Natural killer cell (primary cell): Measurements from ENCODE around the gene PAK5. TPM values are rescaled to one million over a fixed set of nuclear protein-coding genes. Genes with fewer than 3 reads are reported as not detected.

ENCODE experiments used
- ATAC-seq, 3 donors: fragments of 150-1000 bp in 2 of 3; fragments of 200-7000 bp in 1 of 3; cut with Tn5 transposase; 1 replicate in 1 of 3; 2 replicates in 2 of 3; pipeline ENCODE4 v1.10.0; 2021; ENCODE audit warnings: mild to moderate bottlenecking in 2 of 3, moderate library complexity in 2 of 3
- DNase-seq, 2 donors: peaks; one replicate each; pipeline versions ENCODE4 v3.0.0 to v3.0.0-alpha.2; 2013 to 2021; ENCODE audit warnings: mixed read lengths in 1 of 2
- H3K27ac ChIP-seq: one replicate; pipeline ENCODE4 v1.5.1; 2013; ENCODE audit warnings: mild to moderate bottlenecking, low read length
- H3K27me3 ChIP-seq: one replicate; pipeline ENCODE4 v1.6.1; 2013; ENCODE audit warnings: low read length; ENCODE audit not compliant: control insufficient read depth, insufficient read depth
- H3K36me3 ChIP-seq: one replicate; pipeline ENCODE4 v1.6.1; 2013; ENCODE audit warnings: low read length; ENCODE audit not compliant: control insufficient read depth, insufficient read depth
- H3K4me1 ChIP-seq: one replicate; pipeline ENCODE4 v1.6.1; 2013; ENCODE audit warnings: low read length; ENCODE audit not compliant: control insufficient read depth, insufficient read depth
- H3K4me3 ChIP-seq: one replicate; pipeline ENCODE4 v1.5.1; 2013; ENCODE audit warnings: low read length
- H3K9me3 ChIP-seq: one replicate; pipeline ENCODE4 v1.6.1; 2013; ENCODE audit warnings: low read length; ENCODE audit not compliant: control insufficient read depth, insufficient read depth
- H3K27ac Mint-ChIP-seq, 2 donors: one replicate each; pipeline ENCODE4 v1.8.0; 2022; ENCODE audit warnings: mild to moderate bottlenecking in 2 of 2, mixed read lengths in 2 of 2, moderate library complexity in 1 of 2
- H3K27me3 Mint-ChIP-seq, 2 donors: one replicate each; pipeline ENCODE4 v1.8.0; 2022; ENCODE audit warnings: low read depth in 2 of 2, mixed read lengths in 2 of 2
- H3K36me3 Mint-ChIP-seq: one replicate; pipeline ENCODE4 v1.8.0; 2022; ENCODE audit warnings: mixed read lengths
- H3K4me1 Mint-ChIP-seq, 2 donors: one replicate each; pipeline ENCODE4 v1.8.0; 2022; ENCODE audit warnings: mixed read lengths in 2 of 2
- H3K4me3 Mint-ChIP-seq: one replicate; pipeline ENCODE4 v1.8.0; 2022; ENCODE audit warnings: mild to moderate bottlenecking, moderate library complexity, mixed read lengths
- H3K9me3 Mint-ChIP-seq, 2 donors: one replicate each; pipeline ENCODE4 v1.8.0; 2022; ENCODE audit warnings: mixed read lengths in 2 of 2
- WGBS: methylation state at CpG from one replicate; pipeline ENCODE4 v1.1.7; 2013; ENCODE audit warnings: missing lambda C conversion rate; ENCODE audit not compliant: insufficient coverage; 5-methylcytosine and 5-hydroxymethylcytosine counted together
- intact Hi-C: fragments of 100-400 bp; cut with micrococcal nuclease; formaldehyde crosslinking; loops from one replicate; pipeline ENCODE4 v1.14.2; 2022
- total RNA-seq, 4 donors: library from RNA; stranded (reverse); fragments of 120-200 nt in 1 of 4; gene quantifications; one replicate each; pipeline versions ENCODE4 v1.2.3 to v1.2.4, GENCODE V29; 2013 to 2022
- TF ChIP-seq, protein P1 (sequence below): fragments of 200-600 bp; IDR thresholded peaks from one replicate; pipeline ENCODE4 v1.8.0; 2022; ENCODE audit warnings: antibody characterized with exemption

PAK5 gene
- total RNA-seq, 3 donors from 2014 or later (not counting 1 experiment from before 2014, with no cell fraction given): not detected

- peaks cover 0 to 6% of the 10 kb centered on the region in 2 donors for H3K27me3 Mint-ChIP-seq
- no peaks in the 10 kb centered on the region for H3K4me1 ChIP-seq
- H3K36me3 ChIP-seq: no peaks in the 10 kb centered on the region
- no peak overlapping the region for H3K27ac Mint-ChIP-seq
- TF ChIP-seq, protein P1, sequence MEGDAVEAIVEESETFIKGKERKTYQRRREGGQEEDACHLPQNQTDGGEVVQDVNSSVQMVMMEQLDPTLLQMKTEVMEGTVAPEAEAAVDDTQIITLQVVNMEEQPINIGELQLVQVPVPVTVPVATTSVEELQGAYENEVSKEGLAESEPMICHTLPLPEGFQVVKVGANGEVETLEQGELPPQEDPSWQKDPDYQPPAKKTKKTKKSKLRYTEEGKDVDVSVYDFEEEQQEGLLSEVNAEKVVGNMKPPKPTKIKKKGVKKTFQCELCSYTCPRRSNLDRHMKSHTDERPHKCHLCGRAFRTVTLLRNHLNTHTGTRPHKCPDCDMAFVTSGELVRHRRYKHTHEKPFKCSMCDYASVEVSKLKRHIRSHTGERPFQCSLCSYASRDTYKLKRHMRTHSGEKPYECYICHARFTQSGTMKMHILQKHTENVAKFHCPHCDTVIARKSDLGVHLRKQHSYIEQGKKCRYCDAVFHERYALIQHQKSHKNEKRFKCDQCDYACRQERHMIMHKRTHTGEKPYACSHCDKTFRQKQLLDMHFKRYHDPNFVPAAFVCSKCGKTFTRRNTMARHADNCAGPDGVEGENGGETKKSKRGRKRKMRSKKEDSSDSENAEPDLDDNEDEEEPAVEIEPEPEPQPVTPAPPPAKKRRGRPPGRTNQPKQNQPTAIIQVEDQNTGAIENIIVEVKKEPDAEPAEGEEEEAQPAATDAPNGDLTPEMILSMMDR: no peak
- H3K9me3 Mint-ChIP-seq: peaks cover 7 to 8% of the 10 kb centered on the region in 2 donors
- H3K27ac ChIP-seq: no peak overlapping the region
- H3K4me3 ChIP-seq: no peak overlapping the region
- DNase-seq (no peak), ATAC-seq (no peak)
- H3K4me1 Mint-ChIP-seq: no peaks in the 10 kb centered on the region
- no peak overlapping the region for H3K4me3 Mint-ChIP-seq
- 33% methylated on average over 2 of the region's 2 CpGs for WGBS
- intact Hi-C loops: no loop called here
- no peaks in the 10 kb centered on the region for H3K36me3 Mint-ChIP-seq
- H3K27me3 ChIP-seq: no peaks in the 10 kb centered on the region
- H3K9me3 ChIP-seq: no peaks in the 10 kb centered on the region
Observed at GRCh38 chr20:9884666-9885065, 45.8 kb upstream of the PAK5 start.

DNA sequence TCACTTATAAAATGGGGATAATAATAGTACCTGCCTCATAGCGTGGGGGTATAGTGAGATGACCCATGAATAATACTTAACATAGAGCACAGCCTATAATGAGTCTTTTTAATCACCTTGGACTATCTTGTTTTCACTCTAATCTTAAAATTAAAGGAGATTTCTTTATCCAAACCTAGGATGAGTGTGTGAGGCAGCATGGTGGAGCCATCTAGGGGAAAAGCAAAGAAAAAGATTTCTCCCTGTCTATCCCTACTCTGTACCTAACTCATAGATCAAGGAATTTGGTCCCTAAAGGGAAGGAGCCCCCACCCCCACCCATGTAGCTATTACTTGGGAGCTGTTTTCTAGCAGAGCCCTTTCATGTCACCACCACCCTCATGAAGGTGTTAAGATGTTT lies 45.2 kb upstream of the PAK5 start:
- DNase-seq: no peak
- Histone ChIP-seq H3K9me3 (no peaks in the 10 kb centered on the region), H3K4me1 (no peaks in the 10 kb centered on the region), H3K27me3 (no peaks in the 10 kb centered on the region), H3K4me3 (no peak overlapping the region), H3K27ac (no peak overlapping the region), H3K36me3 (no peaks in the 10 kb centered on the region)
- Mint-ChIP-seq H3K4me3 (no peak overlapping the region), H3K27me3 (peaks cover 0 to 6% of the 10 kb centered on the region in 2 donors), H3K36me3 (no peaks in the 10 kb centered on the region), H3K4me1 (no peaks in the 10 kb centered on the region), H3K27ac (no peak overlapping the region), H3K9me3 (peaks cover 5% of the 10 kb centered on the region in 2 donors)
- WGBS: no CpG with 5 or more reads among the region's 1 CpG
- intact Hi-C loops: no loop called here
- ATAC-seq: no peak
- TF ChIP-seq, protein P1: no peak

DNA sequence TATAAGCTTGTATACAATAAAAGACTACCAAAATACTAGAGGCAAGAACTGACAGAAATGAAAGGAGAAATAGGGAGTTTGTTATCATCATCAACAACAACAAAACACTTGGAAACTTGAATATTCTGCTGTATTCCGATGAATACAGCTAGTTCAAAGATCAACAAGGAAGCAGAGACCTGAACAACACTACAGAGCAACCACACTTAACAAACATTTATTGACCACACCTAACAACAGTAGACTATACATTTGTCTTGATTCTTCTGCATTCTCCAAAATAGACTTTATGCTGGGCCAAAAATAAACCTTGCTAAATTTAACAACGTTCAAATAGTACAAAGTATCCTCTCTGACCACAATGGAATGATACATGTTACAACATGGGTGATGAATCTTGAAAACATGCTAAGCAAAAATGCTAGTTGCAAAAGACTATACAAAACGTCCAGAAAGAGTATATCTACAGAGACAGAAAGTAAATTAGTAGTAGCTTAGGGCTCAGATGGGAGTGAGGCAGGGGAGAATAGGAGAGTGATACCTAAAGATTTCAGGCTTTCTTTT lies 39.1 kb upstream of the PAK5 start:
- H3K9me3 Mint-ChIP-seq: peaks cover 5% of the 10 kb centered on the region in 2 donors
- no peaks in the 10 kb centered on the region for H3K36me3 Mint-ChIP-seq
- ATAC-seq: no peak
- no peaks in the 10 kb centered on the region for H3K9me3 ChIP-seq
- H3K4me1 Mint-ChIP-seq: no peaks in the 10 kb centered on the region
- 63% methylated on average over 2 of the region's 3 CpGs for WGBS
- no peaks in the 10 kb centered on the region for H3K4me1 ChIP-seq
- no peaks in the 10 kb centered on the region for H3K36me3 ChIP-seq
- H3K27ac ChIP-seq: no peak overlapping the region
- no peaks in the 10 kb centered on the region for H3K27me3 ChIP-seq
- H3K27me3 Mint-ChIP-seq: peaks cover 0 to 6% of the 10 kb centered on the region in 2 donors
- no peak for DNase-seq
- TF ChIP-seq, protein P1: no peak
- intact Hi-C loops: no loop called here
- H3K27ac Mint-ChIP-seq: no peak overlapping the region
- H3K4me3 ChIP-seq: no peak overlapping the region
- no peak overlapping the region for H3K4me3 Mint-ChIP-seq
